ENCODE measurements around the gene MAN1A2.
A peak's percentile ranks its signal among the peaks of the same experiment; 100 is the strongest.

The MAN1A2 gene

DNA sequence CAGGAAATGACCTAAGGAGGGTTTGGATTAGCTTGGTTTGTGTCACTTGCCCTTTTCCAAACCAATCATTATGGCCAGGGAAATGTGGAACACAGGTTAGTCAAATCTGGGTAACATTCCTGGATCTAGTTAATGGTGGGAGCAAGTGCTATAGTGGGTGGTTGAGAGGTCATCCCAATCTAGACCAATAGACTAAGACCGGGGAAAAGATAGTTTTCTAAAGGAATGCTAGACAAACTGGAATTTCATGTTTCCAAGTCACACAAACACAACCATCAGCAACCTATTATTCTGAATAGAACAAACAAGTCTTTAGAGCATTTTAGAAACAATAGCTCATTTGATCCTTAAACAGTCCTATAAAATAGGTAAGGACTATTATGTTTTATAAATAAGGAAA is 4.3 kb upstream of the MAN1A2 start:
- no peak for DNase-seq

DNA sequence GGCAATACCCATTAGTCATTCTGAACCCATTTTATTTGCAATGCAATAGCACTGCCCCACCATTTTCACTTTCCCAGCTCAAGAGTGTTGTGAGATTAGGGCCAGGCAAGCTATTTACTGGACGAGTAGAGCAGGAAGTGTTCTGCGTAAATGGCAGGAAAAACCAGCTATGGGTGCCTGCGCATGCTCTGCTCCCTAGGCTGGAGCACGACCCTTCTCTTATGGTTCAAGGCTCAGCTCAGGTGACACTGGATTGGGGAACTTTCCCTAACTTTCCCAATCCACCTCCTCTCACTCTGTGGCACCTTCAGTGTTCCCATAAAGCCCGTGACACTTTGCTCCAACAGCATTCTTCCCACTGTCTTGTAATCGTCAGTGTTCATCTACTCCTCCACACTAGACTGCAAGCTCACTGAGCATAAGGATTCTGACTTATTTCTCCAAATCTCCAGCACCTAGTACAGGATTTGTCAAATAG is 3.6 kb upstream of the MAN1A2 start:
- DNase-seq, result no peak

DNA sequence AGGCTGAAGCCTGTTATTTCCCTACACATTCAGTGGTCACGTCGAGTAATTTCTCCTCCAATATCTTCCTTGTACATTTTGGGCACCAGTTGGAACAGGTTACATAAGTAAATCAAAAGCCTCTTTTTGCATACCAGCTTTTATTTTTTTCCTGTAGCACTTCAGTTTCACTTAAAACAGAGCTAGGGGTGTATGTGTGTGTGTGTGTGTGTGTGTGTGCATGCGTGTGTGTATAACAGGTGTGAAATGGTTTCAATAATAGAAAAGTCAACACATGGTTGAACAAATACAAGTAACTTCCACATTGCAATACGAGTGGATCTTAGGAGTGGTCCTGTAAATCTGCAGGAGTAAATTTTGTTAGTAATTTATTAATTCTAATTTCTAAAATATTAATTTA is 3.0 kb upstream of the MAN1A2 start:
- DNase-seq, result no peak

DNA sequence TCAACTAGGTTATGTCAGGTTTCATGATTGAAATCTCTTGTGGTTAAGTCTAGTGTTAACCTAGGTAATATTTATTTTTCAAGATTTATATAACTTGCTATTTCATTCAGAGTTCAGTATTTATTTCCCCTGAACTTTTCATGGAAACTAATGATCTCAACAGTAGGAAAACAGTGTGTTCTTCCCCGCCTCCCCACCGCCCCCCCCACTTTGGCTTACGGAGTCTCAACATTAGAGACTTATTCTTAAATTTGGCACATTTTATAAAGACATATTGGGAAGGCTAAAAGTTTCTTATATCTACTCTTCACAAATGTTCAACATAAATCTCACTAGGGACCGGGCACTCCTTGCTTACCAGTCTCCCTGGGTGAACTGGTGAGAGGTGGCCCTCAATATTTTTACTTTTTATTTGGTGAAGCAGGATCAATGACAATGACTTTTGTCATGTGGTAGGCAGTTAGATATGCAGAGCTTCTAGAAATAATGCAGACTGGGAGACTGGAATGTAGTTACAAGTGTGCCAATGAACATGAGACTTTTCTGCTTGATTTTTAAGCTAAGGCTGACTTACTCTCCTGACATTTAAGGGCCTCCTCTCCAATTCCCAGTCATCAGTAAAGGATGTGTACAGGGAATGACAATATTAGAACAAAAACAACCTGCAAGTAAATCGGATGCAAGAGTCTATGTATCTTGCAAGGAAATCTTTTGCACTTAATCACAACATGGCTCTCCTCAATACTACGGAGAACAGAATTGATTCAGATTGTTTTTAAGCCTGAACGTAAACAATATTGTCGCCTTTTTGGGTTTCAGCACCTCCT is 1.7 kb upstream of the MAN1A2 start:
- no peak for DNase-seq

DNA sequence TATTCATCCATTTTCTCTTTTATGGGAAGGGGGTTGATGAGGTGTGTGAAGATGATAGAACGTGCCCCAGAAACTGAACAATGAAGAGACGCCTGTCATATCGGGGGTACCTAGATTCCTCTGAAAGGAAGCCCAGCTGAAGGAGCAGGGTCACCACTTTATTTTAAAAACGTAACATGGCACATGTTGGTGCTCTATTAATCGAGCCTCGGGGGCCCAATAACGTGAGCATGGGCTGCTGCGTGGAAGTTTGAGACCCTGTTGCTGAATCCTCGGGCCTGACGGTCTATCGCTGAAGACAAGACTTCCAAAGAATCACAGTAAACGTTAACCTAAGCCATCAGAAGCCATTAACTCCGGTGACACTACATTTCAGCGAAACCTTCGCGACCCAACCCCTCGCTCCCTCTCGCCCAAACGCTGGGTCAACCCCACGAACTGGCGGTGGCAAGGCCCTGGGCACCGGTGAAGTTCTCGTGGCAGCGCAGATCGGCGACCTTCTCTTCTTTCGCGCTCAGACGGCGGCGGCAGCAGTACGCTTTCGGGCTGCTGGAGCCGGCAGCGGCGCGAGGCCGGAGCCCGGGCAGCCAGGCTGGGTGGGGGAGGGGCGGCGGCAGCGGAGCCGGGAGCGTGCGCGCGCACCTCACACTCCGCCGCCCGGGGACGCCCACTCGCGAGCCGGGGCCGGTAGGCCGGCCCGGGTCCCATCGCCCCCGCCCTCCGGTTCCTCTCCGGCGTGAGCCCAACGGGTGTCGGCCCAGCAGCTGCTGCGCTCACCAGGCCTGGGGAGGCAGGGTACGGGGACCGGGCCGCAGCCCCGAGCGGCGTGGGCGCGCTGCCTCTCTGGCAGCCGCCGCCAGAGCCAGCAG is 838 bp upstream of the MAN1A2 start:
- DNase-seq, result peak; percentile 93

DNA sequence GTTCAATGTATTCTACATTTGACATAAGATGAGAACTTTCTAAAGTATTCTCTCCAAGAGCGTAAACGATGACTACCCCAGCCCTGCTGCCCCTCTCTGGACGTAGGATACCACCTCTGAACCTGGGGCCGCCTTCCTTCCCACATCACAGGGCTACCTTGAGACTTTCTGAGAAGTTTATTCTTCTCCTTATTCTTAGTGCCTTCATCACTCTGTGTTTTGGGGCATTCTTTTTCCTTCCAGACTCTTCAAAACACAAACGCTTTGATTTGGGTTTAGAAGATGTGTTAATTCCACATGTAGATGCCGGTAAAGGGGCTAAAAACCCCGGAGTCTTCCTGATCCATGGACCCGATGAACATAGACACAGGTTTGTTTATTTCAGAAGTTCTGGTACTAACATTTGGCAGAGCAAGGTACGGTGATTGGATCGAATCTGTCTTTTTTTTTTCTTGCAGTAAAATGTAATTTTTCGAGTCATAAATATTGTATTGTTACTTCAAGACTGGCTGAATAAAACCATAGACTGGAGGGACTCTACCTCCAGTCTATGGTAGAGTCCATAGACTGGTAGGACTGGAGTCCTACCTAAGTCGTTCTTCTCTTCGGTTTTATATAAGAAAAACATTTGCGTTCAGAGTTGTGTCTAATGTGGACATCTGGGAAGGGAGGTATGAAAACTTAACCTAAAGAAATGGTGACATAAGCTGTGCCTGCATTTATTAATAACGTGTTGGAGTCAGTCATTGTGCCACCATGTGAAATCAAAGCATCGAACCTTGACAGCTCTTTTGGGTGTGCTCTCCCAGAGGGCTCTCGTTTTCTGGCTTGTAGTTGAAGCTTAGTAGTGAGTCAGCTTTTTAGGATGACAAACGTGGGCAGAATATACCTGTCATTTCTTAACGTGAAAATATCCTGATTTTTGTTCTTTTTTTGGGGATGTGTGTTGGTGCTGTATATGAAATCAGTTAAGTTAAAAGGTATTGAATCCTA is 1.2 kb downstream of the MAN1A2 start:
- DNase-seq, result no peak

DNA sequence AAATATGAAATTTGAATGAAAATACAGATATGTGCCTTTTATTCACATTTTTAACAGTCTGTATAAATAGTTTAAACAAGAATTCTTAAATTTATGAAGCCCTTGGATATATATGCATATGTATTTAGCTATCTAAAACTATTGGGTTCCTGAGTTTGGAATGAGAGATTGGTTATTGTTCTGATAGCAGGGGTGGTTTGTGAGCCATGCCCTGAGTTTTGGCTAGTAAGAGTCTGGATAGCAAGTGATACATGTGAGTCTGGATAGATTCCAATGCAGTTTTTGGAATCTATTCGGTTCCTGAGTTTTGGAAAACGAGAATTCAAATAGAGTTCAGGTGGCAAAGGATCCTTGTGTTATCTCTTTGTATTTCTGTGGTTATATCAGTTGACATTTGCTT is 2.8 kb downstream of the MAN1A2 start:
- DNase-seq, result no peak

DNA sequence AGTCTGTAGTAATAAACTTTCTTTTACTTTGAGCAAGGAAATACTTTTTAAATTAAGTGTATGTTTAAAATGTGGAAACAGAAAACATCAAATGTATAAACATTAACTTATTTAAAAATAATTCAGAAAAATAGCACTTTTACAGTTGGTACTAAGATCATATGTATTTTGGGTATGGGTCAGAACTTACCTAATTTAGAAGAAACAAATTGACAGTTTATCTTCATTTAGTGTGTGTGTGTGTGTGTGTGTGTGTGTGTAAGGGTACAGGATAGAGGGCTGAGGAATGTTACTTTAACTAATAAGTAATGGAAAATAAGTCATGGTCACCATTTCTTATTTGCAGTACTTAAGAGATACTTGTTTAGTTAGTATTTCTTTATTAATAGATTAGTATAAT is 3.3 kb downstream of the MAN1A2 start:
- no peak for DNase-seq

DNA sequence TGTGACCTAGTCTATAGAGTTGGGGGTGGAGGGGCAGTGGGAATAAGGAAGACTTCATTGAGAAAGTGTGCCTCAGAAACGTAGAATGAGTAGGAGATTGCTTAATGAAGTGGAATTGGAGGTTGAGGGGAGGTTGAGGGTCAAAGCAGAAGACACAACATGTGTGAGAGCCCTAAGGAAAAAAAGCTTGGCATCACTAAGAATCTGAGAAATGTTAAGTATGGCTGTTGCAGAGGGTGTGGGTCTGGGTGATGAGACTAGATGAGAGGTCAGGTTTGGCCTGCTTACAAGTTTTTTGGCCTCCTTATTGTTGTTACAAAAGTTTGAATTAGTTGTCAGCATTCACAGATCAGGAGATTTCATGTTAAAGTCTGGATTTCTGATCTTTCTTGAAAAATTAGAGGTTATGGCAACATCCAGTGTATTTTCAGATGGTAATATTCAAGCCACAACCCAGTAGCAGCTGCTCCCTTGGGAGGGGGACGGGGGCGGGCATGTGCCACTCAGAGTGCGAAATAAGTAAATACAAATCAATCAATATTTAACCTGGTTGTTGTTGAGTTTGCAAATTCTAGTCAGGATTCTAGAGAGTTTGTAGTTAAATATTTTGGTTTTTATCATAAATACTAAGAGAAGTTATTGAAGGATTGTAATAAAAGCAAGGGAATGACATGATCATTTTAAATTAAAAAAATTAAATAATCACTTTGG is 4.3 kb downstream of the MAN1A2 start:
- DNase-seq, result no peak

DNA sequence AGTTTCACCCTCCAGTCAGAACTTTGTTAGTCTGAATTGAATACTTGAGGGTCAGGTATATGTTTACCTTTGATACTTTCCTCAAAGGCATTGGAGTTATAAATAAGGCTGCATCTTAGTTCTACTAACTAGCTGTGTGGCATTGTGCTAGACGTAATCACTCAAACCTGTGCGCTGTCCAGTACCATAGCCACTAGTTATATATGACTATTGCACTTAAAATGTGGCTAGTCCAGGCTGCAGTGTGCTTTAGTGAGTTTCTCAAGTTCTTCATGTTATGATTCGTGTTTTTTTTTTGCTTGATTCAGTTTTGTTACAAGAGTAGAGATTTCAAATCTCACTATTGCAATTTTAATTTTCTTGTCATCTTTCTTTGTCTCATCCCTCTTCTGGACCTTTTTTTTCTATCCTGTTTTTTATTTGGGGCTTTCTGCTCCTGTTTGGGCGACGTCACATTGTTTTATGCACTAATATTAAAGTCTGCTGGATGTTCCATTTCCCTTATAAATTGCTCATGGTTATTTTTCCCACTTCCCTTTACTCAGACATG is 5.7 kb downstream of the MAN1A2 start:
- no peak for DNase-seq

DNA sequence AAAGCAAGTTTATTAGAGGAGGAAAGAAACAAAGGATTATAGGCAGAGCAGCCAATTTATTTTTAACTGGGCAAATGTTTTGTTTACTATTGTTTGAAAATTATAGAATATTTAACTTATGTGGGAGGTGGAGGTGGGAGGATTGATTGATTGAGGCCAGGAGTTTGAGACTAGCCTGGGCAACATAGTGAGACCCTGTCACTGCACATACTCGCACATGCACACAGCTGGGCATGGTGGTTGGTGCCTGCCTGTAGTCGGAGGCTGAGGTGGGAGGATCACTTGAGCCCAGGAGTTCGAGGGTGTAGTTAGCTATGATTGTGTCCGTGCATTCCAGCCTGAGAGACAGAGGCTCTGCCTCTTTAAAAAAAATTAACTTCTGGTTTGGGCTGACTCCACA is 6.7 kb downstream of the MAN1A2 start:
- DNase-seq, result no peak

DNA sequence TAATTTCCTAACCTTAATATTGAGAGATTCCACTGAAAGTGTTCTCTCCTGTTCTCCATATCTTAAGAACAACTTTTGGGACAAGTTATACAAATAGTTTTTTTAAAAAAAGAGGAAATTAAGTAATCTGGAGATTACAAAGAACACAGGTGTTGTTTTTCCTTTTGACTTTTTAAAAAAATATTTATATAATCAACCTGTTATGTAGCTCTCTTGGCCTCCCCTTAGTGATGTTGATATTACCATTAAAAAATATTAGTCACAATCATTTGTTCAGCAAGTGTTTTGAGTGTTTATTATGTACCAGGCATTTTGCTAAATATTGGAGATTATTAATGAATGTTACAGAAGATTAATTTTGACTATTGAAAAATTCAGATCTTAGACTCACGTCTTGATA is 8.1 kb downstream of the MAN1A2 start:
- no peak for DNase-seq

DNA sequence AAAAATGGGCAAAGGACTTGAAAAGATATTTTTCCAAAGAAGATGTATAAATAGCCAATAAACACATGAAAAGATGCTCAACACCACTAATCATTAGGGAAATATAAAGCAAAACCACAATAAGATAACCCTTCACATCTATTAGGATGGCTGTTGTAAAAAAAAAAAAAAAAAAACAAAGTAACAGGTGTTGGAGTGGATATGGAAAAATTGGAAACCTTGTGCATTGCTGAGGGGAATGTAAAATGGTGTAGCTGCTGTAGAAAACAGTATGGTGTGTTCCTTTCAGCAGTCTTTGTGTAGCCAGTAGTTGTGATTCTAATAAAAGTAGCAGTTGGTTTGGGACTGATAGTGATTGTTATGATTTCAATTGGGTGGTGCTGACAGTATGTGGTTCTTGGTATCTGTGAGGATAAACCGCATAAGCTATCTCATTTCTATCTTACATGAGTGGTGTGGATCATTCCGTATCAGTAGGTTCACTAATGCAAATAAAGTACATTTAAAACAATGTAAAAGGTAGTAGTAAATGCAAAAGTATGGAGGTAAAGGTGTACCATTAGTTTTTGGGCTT is 19.9 kb downstream of the MAN1A2 start:
- DNase-seq, result no peak

DNA sequence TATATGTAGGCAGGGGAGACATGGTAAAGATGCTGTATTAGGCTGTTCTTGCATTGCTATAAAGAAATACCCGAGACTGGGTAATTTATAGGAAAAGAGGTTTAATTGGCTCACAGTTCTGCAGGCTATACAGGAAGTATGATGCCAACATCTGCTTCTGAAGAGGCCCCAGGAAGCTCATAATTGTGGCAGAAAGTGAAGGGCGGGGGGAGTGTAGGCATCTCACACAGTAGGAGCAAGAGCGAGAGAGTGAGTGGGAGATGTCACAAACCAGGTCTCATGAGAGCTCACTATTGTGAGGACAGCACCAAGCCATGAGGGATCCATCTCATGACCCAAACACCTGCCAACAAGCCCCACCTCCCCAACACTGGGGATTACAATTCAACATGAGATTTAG is 21.1 kb downstream of the MAN1A2 start:
- DNase-seq, result no peak

DNA sequence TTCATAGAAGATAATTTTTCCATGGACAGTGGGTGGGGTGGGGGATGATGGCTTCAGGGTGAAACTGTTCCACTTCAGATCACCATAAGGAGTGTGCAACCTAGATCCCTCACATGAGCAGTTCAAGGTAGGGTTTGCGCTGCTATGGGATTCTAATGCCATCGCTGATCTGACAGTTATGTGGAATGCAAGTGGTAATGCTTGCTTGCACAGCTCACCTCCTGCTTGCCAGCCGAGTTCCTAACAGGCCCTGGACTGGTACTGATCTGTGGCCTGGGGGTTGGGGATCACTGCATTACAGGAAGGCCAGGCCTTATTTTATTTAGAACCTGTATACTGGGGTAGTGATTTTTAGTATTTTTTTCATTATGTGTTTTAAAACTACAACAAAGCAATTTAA is 22.0 kb downstream of the MAN1A2 start:
- no peak for DNase-seq

DNA sequence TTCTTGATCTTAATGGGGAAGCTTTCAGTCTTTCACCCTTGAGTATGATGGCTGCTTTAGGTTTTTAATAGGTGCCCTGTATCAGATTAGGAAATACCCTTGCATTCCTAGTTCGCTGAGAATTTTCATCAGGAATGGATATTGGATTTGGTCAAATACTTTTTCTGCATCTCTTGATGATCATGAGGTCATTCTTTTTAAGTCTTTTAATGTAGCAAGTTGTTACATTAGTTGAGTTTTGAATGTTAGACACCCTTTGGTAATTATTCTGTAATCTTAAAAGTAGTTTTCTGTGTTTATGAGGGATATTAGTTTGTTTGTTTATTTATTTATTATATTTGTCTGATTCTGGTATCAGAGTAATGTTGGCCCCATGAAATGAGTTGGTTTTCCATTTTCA is 22.5 kb downstream of the MAN1A2 start:
- DNase-seq, result no peak

DNA sequence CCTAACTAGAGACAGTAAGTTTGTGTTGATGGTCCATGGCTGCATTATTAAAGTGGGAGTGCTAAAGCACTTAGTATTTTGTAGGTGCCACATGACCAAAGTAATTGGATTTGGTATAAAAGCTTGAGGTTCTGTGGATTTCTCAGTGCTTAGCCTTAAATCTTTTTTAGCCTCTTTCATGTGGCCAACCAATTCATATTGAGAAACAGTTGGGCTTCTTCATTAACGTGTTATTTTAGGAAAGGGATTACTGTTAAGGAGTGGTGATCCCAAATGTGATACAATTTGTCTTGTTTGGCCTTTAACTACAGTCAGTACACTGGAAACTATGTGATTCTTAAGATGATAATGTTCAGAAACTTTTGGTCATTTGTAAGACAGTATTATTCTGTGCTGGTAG is 25.5 kb downstream of the MAN1A2 start:
- DNase-seq, result no peak

DNA sequence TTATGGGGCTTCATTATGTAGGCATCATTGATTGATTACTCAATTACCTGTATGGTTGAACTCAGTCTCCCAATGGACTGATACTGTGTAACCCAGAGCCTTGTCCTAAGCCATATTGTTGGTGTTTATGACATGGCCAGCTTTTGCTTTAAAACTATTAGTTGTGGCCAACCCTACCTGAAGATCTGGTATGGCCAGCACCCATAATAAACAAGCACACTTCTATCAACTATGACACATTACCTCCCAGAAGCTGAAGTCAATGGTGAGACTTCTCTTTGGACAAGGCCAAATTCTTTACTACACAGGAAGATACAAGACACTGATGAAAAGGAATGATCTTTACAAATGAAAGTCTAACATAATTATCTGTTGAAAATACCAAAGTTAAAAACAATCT is 28.8 kb downstream of the MAN1A2 start:
- no peak for DNase-seq

DNA sequence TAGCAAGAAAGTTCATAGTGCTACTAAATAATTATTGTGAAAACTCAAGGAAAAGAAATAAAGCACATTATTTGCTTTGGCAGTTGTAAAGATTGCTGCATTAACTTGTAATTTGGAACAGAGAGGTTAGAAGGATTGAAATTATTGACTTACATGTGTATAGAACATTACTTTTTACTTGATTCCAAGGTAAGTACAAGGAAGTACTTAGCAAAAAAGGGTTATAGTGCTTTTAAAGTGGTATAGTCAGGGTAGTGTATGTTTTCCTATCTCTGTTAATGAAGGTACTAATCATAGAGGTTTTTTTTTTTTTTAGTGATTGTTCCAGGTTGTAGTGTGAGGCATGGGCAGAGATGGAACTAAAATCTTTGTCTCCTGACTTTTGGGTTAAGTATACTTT is 29.4 kb downstream of the MAN1A2 start:
- DNase-seq, result no peak

DNA sequence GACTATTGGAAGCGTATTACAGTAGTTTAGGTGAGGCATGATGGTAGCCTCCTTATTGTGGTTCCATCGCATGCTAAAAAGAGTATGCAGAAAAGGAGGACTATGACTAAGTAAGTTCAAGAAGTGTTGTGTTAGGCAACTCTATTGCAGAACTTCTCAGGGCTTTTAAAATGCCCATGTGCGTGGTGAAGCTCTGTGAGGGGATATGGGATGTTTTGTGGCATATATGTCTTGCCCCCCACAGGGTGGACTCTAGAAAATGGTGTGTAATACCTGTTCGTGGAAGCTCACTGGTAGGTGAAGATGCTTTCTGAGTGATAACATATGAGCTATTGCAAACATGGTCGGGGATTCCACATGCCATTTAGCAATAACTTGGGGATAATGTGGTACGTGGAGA is 31.7 kb downstream of the MAN1A2 start:
- DNase-seq, result no peak

DNA sequence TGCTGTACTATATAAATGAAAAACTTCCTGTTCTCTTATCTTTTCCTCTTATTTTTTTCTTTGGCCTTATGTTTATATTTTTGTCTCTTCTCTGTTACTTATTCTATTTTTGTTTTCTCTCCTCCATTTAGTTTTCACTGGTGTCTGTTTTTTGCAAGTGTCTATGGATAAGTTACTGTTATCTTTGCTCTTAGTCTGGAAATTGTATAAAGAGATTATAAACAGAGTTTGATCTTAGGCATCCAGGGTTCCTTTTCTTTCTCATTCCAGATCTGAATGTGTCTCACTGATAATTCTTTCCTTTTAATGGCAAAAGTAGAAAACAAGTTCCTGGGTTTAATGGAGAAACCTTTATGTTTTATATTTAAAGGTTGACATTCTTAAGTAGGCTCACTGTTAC is 34.5 kb downstream of the MAN1A2 start:
- no peak for DNase-seq

DNA sequence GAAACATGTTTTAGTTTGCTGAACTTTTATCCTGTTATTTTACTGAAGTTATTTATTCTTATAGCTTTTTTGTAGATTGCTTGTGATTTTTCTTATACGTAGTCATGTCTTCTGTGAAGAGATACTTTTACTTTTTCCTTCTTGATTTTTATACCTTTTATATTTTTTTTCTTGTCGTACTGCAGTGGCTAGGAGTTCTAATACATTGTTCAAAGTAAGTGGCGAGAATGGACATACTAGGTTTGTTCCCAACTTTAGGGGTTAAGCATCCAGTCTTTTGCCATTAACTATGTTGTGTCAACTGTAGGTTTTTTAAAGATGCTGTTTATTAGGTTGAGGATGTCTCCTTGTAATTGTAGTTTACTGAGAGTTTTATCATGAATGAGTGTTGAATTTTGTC is 36.3 kb downstream of the MAN1A2 start:
- DNase-seq, result no peak

Data from right forelimb (tissue), 1 donor.